Stimulated activated naive CD4-positive, alpha-beta T cell (primary cell): Measurements from ENCODE around the gene KCNE5.
"Not testable (repeated sequence)": the region's sequence is repeated elsewhere in the genome, so short reads cannot be mapped to it uniquely, and the experiment has no call there.

Source experiments
- DNase-seq, 6 experiments: peaks; one replicate each; lab custom pipeline; 2025; lab: John Stamatoyannopoulos, UW

The KCNE5 gene

GRCh38 chrX:109624641-109625616, at the start of gene KCNE5:
Gene KCNE5 (minus strand): TSS chrX:109625172. CDS start chrX:109625020, 152 bp downstream.
- DNase-seq = no peak

GRCh38 chrX:109672239-109672638, 47.3 kb upstream of the KCNE5 start:
- no peak for DNase-seq

GRCh38 chrX:109671170-109671569, 46.2 kb upstream of the KCNE5 start:
- DNase-seq = not testable (repeated sequence)

- no peak for DNase-seq
These were observed 43.0 kb upstream of the KCNE5 start for GRCh38 chrX:109667986-109668385.

- DNase-seq = no peak
These were observed 35.6 kb upstream of the KCNE5 start for GRCh38 chrX:109660435-109661143.

GRCh38 chrX:109658391-109658790, 33.4 kb upstream of the KCNE5 start:
- no peak for DNase-seq

- DNase-seq = not testable (repeated sequence)
These were observed 32.4 kb upstream of the KCNE5 start for GRCh38 chrX:109657364-109657763.

- no peak for DNase-seq
These were observed 31.8 kb upstream of the KCNE5 start for GRCh38 chrX:109656774-109657173.

- DNase-seq = no peak
These were observed 30.7 kb upstream of the KCNE5 start for GRCh38 chrX:109655502-109656201.

GRCh38 chrX:109654516-109655109, 29.6 kb upstream of the KCNE5 start:
- no peak for DNase-seq

- DNase-seq = not testable (repeated sequence)
These were observed 19.7 kb upstream of the KCNE5 start for GRCh38 chrX:109644671-109645070.

GRCh38 chrX:109643687-109644086, 18.7 kb upstream of the KCNE5 start:
- no peak for DNase-seq

- DNase-seq = no peak
These were observed 13.2 kb upstream of the KCNE5 start for GRCh38 chrX:109638158-109638557.

- not testable (repeated sequence) for DNase-seq
These were observed 12.5 kb upstream of the KCNE5 start for GRCh38 chrX:109637477-109637876.

GRCh38 chrX:109635146-109635545, 10.2 kb upstream of the KCNE5 start:
- DNase-seq = no peak

GRCh38 chrX:109632906-109633504, 8.0 kb upstream of the KCNE5 start:
- DNase-seq = no peak

- DNase-seq = no peak
These were observed 4.3 kb upstream of the KCNE5 start for GRCh38 chrX:109629310-109629709.

- no peak for DNase-seq
These were observed 1.7 kb upstream of the KCNE5 start for GRCh38 chrX:109626637-109627036.

GRCh38 chrX:109623997-109624396, 975 bp downstream of the KCNE5 start:
- no peak for DNase-seq

- DNase-seq = no peak
These were observed 2.7 kb downstream of the KCNE5 start for GRCh38 chrX:109622270-109622669.

- no peak for DNase-seq
These were observed 5.2 kb downstream of the KCNE5 start for GRCh38 chrX:109619771-109620170.

- DNase-seq = no peak
These were observed 10.0 kb downstream of the KCNE5 start for GRCh38 chrX:109614951-109615350.
